ENCODE measurements around the gene DGKQ. TPM values are rescaled to one million over a fixed set of nuclear protein-coding genes. Genes with fewer than 3 reads are reported as not detected.

DGKQ gene
- total and polyA plus RNA-seq, 9 of the 15 experiments (the other 6 are each of a cell fraction or from before 2014, with no cell fraction given), result 0.17 to 22.0 (median 5.6) TPM

- peak; percentile 5; the same call in 1 of the 2 replicates for TF ChIP-seq NR2C1 (IDR thresholded peaks at IDR 0.05)
- TF ChIP-seq NR2C1 (tag; IDR thresholded peaks at IDR 0.05), result no peak
- TF ChIP-seq, protein P1, sequence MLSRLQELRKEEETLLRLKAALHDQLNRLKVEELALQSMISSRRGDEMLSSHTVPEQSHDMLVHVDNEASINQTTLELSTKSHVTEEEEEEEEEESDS (CRISPR knock-in tag; IDR thresholded peaks at IDR 0.05), result no peak
- TF ChIP-seq FIP1L1 (IDR thresholded peaks at IDR 0.05; ENCODE audit: low read depth, low read length, poor library complexity, severe bottlenecking), result no peak
- no peak for TF ChIP-seq IRF9 (tag; IDR thresholded peaks at IDR 0.05)
- peak; percentile 70 for TF ChIP-seq POLR2B (IDR thresholded peaks at IDR 0.05; ENCODE audit: low read depth, partially characterized antibody)
- TF ChIP-seq RBM17 (IDR thresholded peaks at IDR 0.05; ENCODE audit: borderline replicate concordance, low read depth, low read length), result no peak
- TF ChIP-seq ZC3H8 (IDR thresholded peaks at IDR 0.05), result no peak
- no peak; the same call in 1 of the 2 replicates for TF ChIP-seq POLR2H (tag; IDR thresholded peaks at IDR 0.05; ENCODE audit: low read depth)
- no peak for TF ChIP-seq ZNF146 (CRISPR knock-in tag; IDR thresholded peaks at IDR 0.05; ENCODE audit: unreplicated experiment)
- no peak for TF ChIP-seq SIN3A (IDR thresholded peaks at IDR 0.05; ENCODE audit: borderline replicate concordance in 2 of 2, control insufficient read depth in 1 of 2, low read depth in 2 of 2, low read length in 2 of 2)
- TF ChIP-seq ZNF583 (CRISPR knock-in tag; IDR thresholded peaks at IDR 0.05), result no peak
- peak; percentile 42; the same call in 1 of the 2 replicates for TF ChIP-seq ZBTB40 (IDR thresholded peaks at IDR 0.05)
- no peak for TF ChIP-seq ZBTB40 (CRISPR knock-in tag; IDR thresholded peaks at IDR 0.05)
- TF ChIP-seq U2AF1 (optimal IDR thresholded peaks at IDR 0.05; ENCODE audit: low read depth, low read length), result no peak
- peak; percentile 66; the same call in 1 of the 2 replicates for TF ChIP-seq PHF8 (IDR thresholded peaks at IDR 0.05; ENCODE audit: borderline replicate concordance, low read length)
- TF ChIP-seq ETS1 (conservative IDR thresholded peaks at IDR 0.05; ENCODE audit: control insufficient read depth, low read depth, low read length), result no peak
Observed at GRCh38 chr4:986428-986878, 13.1 kb upstream of the DGKQ start (continued).
